GM18505 (cell line): ENCODE measurements around the gene NTN3.

Source experiments
- ATAC-seq: cut with Tn5 transposase; IDR thresholded peaks from one replicate; pipeline ENCODE4 v1.9.1; 2021; ENCODE audit not compliant: unreplicated experiment
- POLR2A ChIP-seq: IDR thresholded peaks from 4 replicates; pipeline ENCODE4 v1.6.1; 2011; ENCODE audit warnings: borderline replicate concordance; ENCODE audit not compliant: insufficient read depth, insufficient read length; ENCODE audit errors: extremely low read depth

NTN3 gene

DNA sequence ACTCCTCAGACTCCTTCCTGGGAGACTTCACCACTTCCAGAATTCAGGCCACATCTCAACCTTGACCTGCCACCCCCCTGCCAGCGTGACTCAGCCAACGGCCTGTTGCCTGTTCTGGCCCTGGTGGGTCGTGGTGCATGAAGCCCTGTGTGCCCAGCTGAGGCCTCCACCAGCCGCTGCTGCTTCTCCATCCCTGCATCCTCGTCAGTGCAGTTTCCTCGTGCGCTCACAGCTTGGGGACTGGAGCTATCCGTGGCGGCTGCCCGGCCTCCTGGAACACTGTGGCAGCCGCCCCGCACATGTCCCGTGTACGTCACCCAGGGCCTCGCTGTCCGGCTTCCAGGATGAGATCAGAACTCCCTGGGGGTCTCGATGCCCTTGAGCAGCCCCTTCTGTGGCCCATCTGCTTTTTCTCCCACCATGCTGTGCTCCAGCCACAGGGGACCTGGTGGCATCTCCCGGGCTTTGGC is 19.2 kb upstream of the NTN3 start:
- ATAC-seq = no peak
- no peak for TF ChIP-seq POLR2A

DNA sequence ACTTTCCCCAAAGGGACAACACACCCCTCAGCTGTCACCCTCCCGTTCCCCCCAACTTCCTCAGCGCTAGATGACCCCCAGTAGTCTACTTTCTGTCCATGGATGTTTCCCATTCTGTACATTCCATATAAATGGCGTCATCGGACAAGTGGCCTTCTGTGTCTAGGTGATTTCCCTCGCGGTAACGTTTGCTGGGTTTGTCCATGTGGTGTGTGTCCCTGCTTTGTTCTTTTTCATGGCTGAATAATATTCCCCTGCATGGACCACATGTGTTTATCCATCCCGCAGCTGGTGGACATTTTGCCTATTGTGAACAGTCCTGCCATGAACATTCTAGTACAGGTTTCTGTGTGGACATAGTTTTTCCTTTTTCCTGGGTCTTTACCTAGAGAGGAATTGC is 18.4 kb upstream of the NTN3 start:
- ATAC-seq = no peak
- TF ChIP-seq POLR2A = no peak

DNA sequence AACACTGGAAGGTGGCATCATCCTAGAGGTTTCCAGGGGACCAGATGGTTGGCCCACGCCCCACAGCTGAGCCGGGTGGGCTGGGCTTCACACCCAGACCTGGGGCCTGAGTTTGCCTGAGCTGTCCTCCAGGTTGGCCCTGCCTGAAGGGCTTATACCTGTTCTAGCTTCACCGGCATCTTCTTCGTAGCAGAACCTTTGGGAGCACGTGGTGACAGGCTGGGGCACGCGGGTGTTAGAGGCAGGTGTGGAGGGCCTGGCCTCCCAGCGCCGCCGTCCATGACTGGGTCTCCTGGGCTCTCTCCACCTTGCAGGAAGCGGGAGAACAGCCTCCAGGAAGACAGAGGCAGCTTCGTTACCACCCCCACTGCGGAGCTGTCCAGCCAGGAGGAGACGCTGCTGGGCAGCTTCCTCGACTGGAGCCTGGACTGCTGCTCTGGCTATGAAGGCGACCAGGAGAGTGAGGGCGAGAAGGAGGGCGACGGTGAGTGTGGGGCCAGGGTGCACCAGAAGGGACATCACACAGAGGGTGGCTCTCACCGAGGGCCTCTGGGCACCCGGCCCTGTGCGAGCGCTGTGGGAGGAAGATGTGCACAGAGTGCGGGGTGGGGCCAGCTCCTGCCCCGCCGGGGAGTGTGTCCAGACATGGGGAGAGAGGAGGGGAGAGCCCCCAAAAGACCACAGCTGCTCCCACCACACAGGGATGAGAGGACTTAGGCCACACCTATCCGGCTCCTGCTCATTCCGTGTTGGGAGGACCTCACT is 15.8 kb upstream of the NTN3 start:
- ATAC-seq = no peak
- TF ChIP-seq POLR2A = no peak

DNA sequence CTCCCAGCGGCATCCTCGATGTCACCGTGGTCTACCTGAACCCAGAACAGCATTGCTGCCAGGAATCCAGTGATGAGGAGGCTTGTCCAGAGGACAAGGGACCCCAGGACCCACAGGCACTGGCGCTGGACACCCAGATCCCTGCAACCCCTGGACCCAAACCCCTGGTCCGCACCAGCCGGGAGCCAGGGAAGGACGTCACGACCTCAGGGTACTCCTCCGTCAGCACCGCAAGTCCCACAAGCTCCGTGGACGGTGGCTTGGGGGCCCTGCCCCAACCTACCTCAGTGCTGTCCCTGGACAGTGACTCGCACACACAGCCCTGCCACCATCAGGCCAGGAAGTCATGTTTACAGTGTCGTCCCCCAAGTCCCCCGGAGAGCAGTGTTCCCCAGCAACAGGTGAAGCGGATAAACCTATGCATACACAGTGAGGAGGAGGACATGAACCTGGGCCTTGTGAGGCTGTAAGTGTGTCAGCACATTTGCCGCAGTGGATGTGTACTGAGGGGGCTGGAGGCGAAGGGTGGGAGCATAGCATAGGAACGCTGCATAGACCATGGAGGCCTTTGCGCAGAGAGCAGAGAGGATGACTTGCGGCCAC is 14.4 kb upstream of the NTN3 start:
- ATAC-seq = no peak
- TF ChIP-seq POLR2A = no peak

GRCh38 chr16:2457267-2457666 is 13.8 kb upstream of the NTN3 start:
- TF ChIP-seq POLR2A = no peak
- no peak for ATAC-seq

- ATAC-seq = no peak
- no peak for TF ChIP-seq POLR2A
Measured at GRCh38 chr16:2457946-2458345, 13.2 kb upstream of the NTN3 start.

DNA sequence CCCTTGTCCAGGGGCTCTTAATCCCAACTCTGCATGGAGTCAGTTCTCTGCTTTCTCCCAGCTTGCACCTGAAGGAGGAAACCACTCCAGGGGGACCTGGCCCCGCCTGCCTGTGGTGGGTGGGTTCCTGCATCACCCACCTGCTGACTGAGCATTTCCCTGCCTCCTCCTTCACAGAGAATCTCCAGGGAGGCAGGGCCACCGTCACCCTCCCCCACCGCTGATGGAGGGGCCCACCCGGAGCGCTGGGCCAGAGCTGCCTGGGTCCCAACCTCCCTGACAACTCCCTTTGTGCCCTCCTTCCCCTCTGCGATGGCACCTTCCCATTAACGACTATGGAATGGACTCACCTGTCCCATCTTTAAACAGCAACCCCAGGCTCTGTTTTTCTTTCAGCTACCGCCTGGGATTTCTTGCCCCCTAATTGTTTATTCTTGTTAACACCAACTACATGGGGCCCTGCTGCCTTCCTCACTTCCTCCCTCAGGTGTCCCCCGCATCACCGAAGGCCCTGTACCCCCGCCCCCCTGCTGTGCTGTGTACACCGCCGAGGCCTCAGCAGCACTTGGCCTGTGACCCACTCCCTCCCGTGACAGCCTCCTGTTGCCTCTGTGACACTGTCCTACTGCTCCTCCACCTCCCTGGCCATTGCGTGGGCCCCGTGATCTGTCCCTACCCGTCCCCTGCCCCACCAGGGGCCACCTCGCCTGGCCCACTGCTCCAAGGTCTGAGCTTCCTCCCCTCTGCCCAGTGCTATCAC is 12.0 kb upstream of the NTN3 start:
- no peak for TF ChIP-seq POLR2A
- ATAC-seq = no peak

- TF ChIP-seq POLR2A = peak; percentile 63
- ATAC-seq = peak; percentile 86
Measured at GRCh38 chr16:2459647-2460390, 11.3 kb upstream of the NTN3 start, which contains the start of gene TEDC2. Gene TEDC2 (plus strand): TSS chr16:2460109. CDS start chr16:2460145, 36 bp downstream.

DNA sequence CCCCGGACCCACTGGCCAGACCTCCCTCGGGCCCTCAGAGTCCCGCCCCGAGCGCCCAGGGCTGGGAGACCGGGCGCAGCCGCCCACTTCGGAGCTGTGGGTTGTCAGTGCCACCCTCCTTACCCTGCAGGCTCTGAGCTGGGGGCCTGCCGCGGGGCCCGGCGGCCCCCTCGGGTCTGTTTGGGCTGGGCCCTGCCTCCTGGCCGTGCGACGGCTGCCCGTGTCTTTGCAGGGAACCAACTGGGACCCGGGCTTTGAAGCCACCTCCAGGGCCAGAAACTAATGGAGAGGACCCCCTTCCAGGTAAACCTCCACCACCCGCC is 10.7 kb upstream of the NTN3 start:
- ATAC-seq = no peak
- no peak for TF ChIP-seq POLR2A

DNA sequence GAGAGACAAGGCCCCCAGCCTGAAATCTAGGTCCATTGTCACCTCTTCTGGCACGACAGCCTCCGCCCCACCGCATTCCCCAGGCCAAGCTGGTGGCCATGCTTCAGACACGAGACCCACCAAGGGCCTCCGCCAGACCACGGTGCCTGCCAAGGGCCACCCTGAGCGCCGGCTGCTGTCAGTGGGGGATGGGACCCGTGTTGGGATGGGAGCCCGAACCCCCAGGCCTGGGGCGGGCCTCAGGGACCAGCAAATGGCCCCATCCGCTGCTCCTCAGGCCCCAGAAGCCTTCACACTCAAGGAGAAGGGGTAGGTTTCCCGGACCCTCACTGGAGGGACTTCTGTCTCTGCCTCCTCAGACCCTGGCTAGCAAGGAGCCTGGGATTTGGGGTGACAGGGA is 10.2 kb upstream of the NTN3 start:
- no peak for ATAC-seq
- no peak for TF ChIP-seq POLR2A

DNA sequence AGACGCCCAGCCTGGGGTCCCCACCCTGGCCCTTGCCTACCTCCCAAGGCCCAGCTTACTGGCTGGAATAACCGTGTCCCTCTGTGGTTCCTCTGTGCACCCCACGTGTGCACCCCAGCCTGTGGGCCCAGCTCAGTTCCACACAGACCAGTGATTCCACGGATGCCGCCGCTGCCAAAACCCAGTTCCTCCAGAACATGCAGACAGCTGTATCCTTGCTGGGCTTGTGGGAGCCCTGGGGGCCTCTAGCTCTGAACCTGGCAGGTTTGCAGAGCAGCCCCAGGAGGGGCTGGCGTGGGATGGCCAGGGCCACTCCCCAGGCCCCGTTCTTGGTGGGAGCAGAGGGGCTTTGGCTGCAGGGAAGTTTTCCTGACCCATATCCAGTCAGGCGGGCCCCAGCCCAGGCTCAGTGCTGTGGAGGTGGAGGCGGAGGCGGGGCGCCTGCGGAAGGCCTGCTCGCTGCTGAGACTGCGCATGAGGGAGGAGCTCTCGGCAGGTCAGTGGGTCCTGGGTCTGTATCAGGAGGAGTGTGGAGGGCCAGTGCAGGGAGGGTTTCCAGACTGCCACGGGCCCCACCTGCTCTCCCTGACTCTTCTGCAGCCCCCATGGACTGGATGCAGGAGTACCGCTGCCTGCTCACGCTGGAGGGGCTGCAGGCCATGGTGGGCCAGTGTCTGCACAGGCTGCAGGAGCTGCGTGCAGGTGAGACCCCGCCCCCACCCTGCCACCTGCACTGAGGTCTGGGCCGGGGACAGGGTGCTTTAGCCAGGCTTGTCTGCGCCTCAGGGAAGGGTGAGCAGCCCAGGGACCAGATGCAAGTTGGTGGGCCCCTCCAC is 8.8 kb upstream of the NTN3 start:
- no peak for TF ChIP-seq POLR2A
- ATAC-seq = no peak

GRCh38 chr16:2464333-2464732 is 6.8 kb upstream of the NTN3 start:
- ATAC-seq = no peak
- TF ChIP-seq POLR2A = no peak
